ENCODE results near the gene ADGRF5.
"Not testable (repeated sequence)": the region's sequence is repeated elsewhere in the genome, so short reads cannot be mapped to it uniquely, and the experiment has no call there.

ADGRF5 gene

GRCh38 chr6:46893648-46894047 is 28.1 kb downstream of the ADGRF5 start:
- no peak for DNase-seq

GRCh38 chr6:46891252-46891795 is 30.4 kb downstream of the ADGRF5 start:
- no peak for DNase-seq

- DNase-seq, result peak; percentile 71
These were observed 33.2 kb downstream of the ADGRF5 start for GRCh38 chr6:46888578-46888977.

- no peak for DNase-seq
These were observed 33.7 kb downstream of the ADGRF5 start for GRCh38 chr6:46888031-46888430.

- no peak for DNase-seq
These were observed 39.1 kb downstream of the ADGRF5 start for GRCh38 chr6:46882645-46883044.

- no peak for DNase-seq
These were observed 42.7 kb downstream of the ADGRF5 start for GRCh38 chr6:46879003-46879402.

GRCh38 chr6:46876126-46876525 is 45.6 kb downstream of the ADGRF5 start:
- peak; percentile 94 for DNase-seq

GRCh38 chr6:46867411-46867810 is 54.3 kb downstream of the ADGRF5 start:
- DNase-seq, result no peak

- DNase-seq, result no peak
These were observed 56.5 kb downstream of the ADGRF5 start for GRCh38 chr6:46865221-46865620.

- no peak for DNase-seq
These were observed 57.9 kb downstream of the ADGRF5 start for GRCh38 chr6:46863791-46864190.

- DNase-seq, result no peak
These were observed 59.4 kb downstream of the ADGRF5 start for GRCh38 chr6:46862381-46862780.

- DNase-seq, result not testable (repeated sequence)
These were observed 65.8 kb downstream of the ADGRF5 start for GRCh38 chr6:46855966-46856365.

GRCh38 chr6:46851576-46851975 is 70.2 kb downstream of the ADGRF5 start:
- not testable (repeated sequence) for DNase-seq

GRCh38 chr6:46850792-46851191 is 70.9 kb downstream of the ADGRF5 start:
- DNase-seq, result no peak

GRCh38 chr6:46849361-46849690 is 72.4 kb downstream of the ADGRF5 start:
- no peak for DNase-seq

- DNase-seq, result peak; percentile 94
These were observed 72.9 kb downstream of the ADGRF5 start for GRCh38 chr6:46848684-46849360.

- no peak for DNase-seq
These were observed 76.6 kb downstream of the ADGRF5 start for GRCh38 chr6:46845126-46845525.

GRCh38 chr6:46842252-46842846 is 79.4 kb downstream of the ADGRF5 start:
- not testable (repeated sequence) for DNase-seq

- DNase-seq, result no peak
These were observed 83.7 kb downstream of the ADGRF5 start for GRCh38 chr6:46838033-46838432.

- not testable (repeated sequence) for DNase-seq
These were observed 86.7 kb downstream of the ADGRF5 start for GRCh38 chr6:46834991-46835390.

GRCh38 chr6:46834257-46834916 is 87.4 kb downstream of the ADGRF5 start:
- DNase-seq, result not testable (repeated sequence)

- no peak for DNase-seq
These were observed 88.9 kb downstream of the ADGRF5 start for GRCh38 chr6:46832816-46833215.

GRCh38 chr6:46828939-46829338 is 92.8 kb downstream of the ADGRF5 start:
- DNase-seq, result no peak

GRCh38 chr6:46821458-46821881 is 100.3 kb downstream of the ADGRF5 start:
- DNase-seq, result no peak
